ENCODE data around the gene FXYD2. TPM values are rescaled to one million over a fixed set of nuclear protein-coding genes. Genes with fewer than 3 reads are reported as not detected.

Gene FXYD2
- total and polyA plus RNA-seq, 2 of the 8 experiments (the other 6 are each of a cell fraction or from before 2014, with no cell fraction given), result 0.89 to 1.1 TPM

DNA sequence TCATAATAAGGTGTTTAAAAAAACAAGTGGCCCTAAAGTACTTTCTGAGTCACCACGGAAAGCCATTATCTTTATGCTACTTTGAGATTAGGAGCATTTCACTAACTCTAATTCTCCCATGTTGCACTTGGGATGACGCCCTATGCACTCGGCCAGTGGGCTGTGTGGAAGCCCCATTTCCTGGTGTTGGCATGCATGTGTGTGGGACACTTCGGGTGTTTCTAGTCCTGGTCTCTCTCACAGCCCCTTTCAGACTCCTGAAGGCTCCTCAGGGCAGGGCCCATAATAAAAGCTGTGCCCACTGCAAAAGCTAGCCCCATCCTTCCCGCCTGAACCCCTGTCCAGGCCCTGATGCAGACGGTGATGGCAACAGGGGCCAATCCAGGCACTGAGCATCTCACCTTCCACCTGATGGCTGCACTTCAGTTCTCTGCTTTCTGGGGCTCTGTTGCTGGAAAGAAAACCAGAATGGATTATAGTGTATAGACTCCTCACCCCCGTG is 14.9 kb upstream of the FXYD2 start:
- Histone ChIP-seq H2BK12ac (ENCODE audit: low read depth, low read length) (no peak overlapping the region), H2BK20ac (ENCODE audit: low read length) (no peak overlapping the region), H3K4me2 (ENCODE audit: insufficient read depth in 1 of 2, low read depth in 2 of 2, low read length in 2 of 2) (no peak overlapping the region), H3K18ac (ENCODE audit: extremely low read depth, low read length) (no peak overlapping the region), H3K4me1 (replicated peaks in 1 of 4; ENCODE audit: control insufficient read depth in 3 of 4, insufficient read depth in 4 of 4, low read length in 3 of 4) (peaks cover 0 to 6% (median 0%) of the 10 kb centered on the region in 4 experiments; a peak in 2 of 7 replicates), H3K9ac (replicated peaks in 1 of 4; ENCODE audit: extremely low read depth in 1 of 4, low read depth in 3 of 4, low read length in 3 of 4) (no peak overlapping the region), H3K27ac (ENCODE audit: low read depth, low read length) (no peak overlapping the region), H4K8ac (ENCODE audit: extremely low read depth, insufficient read depth, low read length) (no peak overlapping the region), H3K27me3 (replicated peaks in 1 of 4; ENCODE audit: control insufficient read depth in 3 of 4, extremely low read depth in 1 of 4, insufficient read depth in 3 of 4, low read length in 3 of 4) (no peaks in the 10 kb centered on the region), H2BK120ac (replicated peaks; ENCODE audit: low read depth, low read length) (no peak overlapping the region), H3K4ac (replicated peaks; ENCODE audit: insufficient read length, low read depth, low read length) (no peak overlapping the region), H3K9me3 (ENCODE audit: insufficient read depth in 2 of 2, low read depth in 1 of 2, low read length in 1 of 2) (no peaks in the 10 kb centered on the region), H4K91ac (replicated peaks; ENCODE audit: insufficient read length, low read length) (no peak overlapping the region), H3K4me3 (ENCODE audit: extremely low read depth in 1 of 4, insufficient read depth in 2 of 4, low read depth in 3 of 4, low read length in 4 of 4) (no peak overlapping the region), H3K36me3 (ENCODE audit: control insufficient read depth in 2 of 4, insufficient read depth in 4 of 4, low read length in 3 of 4) (no peaks in the 10 kb centered on the region; a peak in 1 of 8 replicates), H3K14ac (ENCODE audit: insufficient read length) (no peak overlapping the region), H4K5ac (ENCODE audit: insufficient read length, low read depth, low read length) (no peak overlapping the region), H2BK5ac (ENCODE audit: low read depth, low read length) (no peak overlapping the region), H2AK5ac (ENCODE audit: low read depth, low read length) (no peak overlapping the region), H3K56ac (replicated peaks; ENCODE audit: insufficient read length, low read depth, low read length) (no peak overlapping the region), H3K79me1 (ENCODE audit: low read depth, low read length) (no peaks in the 10 kb centered on the region), H3K79me2 (ENCODE audit: control insufficient read depth in 1 of 2, insufficient read depth in 2 of 2, low read length in 2 of 2) (no peaks in the 10 kb centered on the region), H4K20me1 (replicated peaks in 1 of 2; ENCODE audit: control insufficient read depth in 1 of 2, insufficient read depth in 2 of 2, low read length in 2 of 2) (peaks cover 0 to 2% of the 10 kb centered on the region in 2 experiments), H2AFZ (ENCODE audit: low read length) (no peak overlapping the region), H2BK15ac (ENCODE audit: low read length) (no peak overlapping the region), H3K23ac (ENCODE audit: insufficient read length) (no peak overlapping the region), H3K23me2 (ENCODE audit: low read depth, low read length) (no peaks in the 10 kb centered on the region; the same call in 1 of the 2 replicates)
- WGBS, 2 experiments (ENCODE audit: extremely low coverage in 1 of 2, insufficient coverage in 1 of 2, insufficient read length in 1 of 2, insufficient replicate concordance in 2 of 2, low coverage in 1 of 2, low lambda C conversion rate in 2 of 2, missing lambda C conversion rate in 1 of 2), result 82% methylated on average over 7 of the region's 7 CpGs; no CpG with 5 or more reads in 1 of the 2 experiments
- no peak for FAIRE-seq
- DNase-seq (ENCODE audit: low read depth in 1 of 2, low spot score in 2 of 2), result peak in 1 of 2 experiments; percentile 26
- ChIA-PET CTCF (ENCODE audit: partially characterized antibody) (interaction anchor here (0.6 to 2.1 kb wide), 4 partner anchors 34 to 559 kb away, joined by 3 to 9 read pairs (median 4); no protein-coding TSS in a partner anchor), POLR2A (ENCODE audit: partially characterized antibody) (no interaction called here)
- no peak for TF ChIP-seq EGR1 (IDR thresholded peaks at IDR 0.05; ENCODE audit: borderline replicate concordance, low read depth, low read length)
- no peak for TF ChIP-seq CEBPB (IDR thresholded peaks at IDR 0.05; ENCODE audit: low read depth, low read length)
- no peak for TF ChIP-seq SP1 (IDR thresholded peaks at IDR 0.05; ENCODE audit: low read depth, low read length)
- TF ChIP-seq TEAD4 (IDR thresholded peaks at IDR 0.05; ENCODE audit: low read depth, low read length), result no peak
